HG02852 (cell line): ENCODE measurements around the gene SLC43A2.
"Not testable (repeated sequence)": the region's sequence is repeated elsewhere in the genome, so short reads cannot be mapped to it uniquely, and the experiment has no call there.

Experiments used
- ATAC-seq: cut with Tn5 transposase; IDR thresholded peaks from one replicate; pipeline ENCODE4 v1.9.1; 2021; ENCODE audit warnings: mild to moderate bottlenecking, moderate library complexity; ENCODE audit not compliant: unreplicated experiment

The SLC43A2 gene

GRCh38 chr17:1590747-1591473 lies 37.7 kb downstream of the SLC43A2 start:
- no peak for ATAC-seq

GRCh38 chr17:1590029-1590746 lies 38.4 kb downstream of the SLC43A2 start:
- ATAC-seq = no peak

GRCh38 chr17:1588821-1589585 lies 39.6 kb downstream of the SLC43A2 start:
- no peak for ATAC-seq

- ATAC-seq = no peak
These were observed 44.5 kb downstream of the SLC43A2 start for GRCh38 chr17:1584167-1584566.

GRCh38 chr17:1583556-1583955 lies 45.1 kb downstream of the SLC43A2 start:
- no peak for ATAC-seq

GRCh38 chr17:1582374-1582773 lies 46.3 kb downstream of the SLC43A2 start:
- no peak for ATAC-seq

GRCh38 chr17:1580979-1581676 lies 47.5 kb downstream of the SLC43A2 start:
- ATAC-seq = no peak

GRCh38 chr17:1578029-1578428 lies 50.6 kb downstream of the SLC43A2 start:
- no peak for ATAC-seq

- ATAC-seq = no peak
These were observed 51.0 kb downstream of the SLC43A2 start for GRCh38 chr17:1577583-1578013.

GRCh38 chr17:1577182-1577581 lies 51.5 kb downstream of the SLC43A2 start:
- no peak for ATAC-seq

- ATAC-seq = no peak
These were observed 52.1 kb downstream of the SLC43A2 start for GRCh38 chr17:1576500-1576899.

GRCh38 chr17:1574697-1575471 lies 53.8 kb downstream of the SLC43A2 start:
- no peak for ATAC-seq

- ATAC-seq = no peak
These were observed 54.5 kb downstream of the SLC43A2 start for GRCh38 chr17:1573932-1574696.

GRCh38 chr17:1572646-1573045 lies 56.0 kb downstream of the SLC43A2 start:
- ATAC-seq = not testable (repeated sequence)

GRCh38 chr17:1571341-1571704 lies 57.3 kb downstream of the SLC43A2 start:
- ATAC-seq = no peak

- ATAC-seq = no peak
These were observed 59.5 kb downstream of the SLC43A2 start for GRCh38 chr17:1568950-1569810.

- ATAC-seq = no peak
These were observed 62.0 kb downstream of the SLC43A2 start for GRCh38 chr17:1566505-1567199.

GRCh38 chr17:1565877-1566276 lies 62.8 kb downstream of the SLC43A2 start:
- ATAC-seq = no peak
